GM12878 (cell line): Measurements from ENCODE around the gene SHB. TPM values are rescaled to one million over a fixed set of nuclear protein-coding genes. Genes with fewer than 3 reads are reported as not detected.
A peak's percentile ranks its signal among the peaks of the same experiment; 100 is the strongest.

Experiments
- ATF7 ChIP-seq: fragments of 450-650 bp; IDR thresholded peaks from 2 replicates; pipeline ENCODE4 v1.6.1; 2016; ENCODE audit warnings: low read depth, mild to moderate bottlenecking
- BCL11A ChIP-seq: IDR thresholded peaks from 2 replicates; pipeline ENCODE4 v1.6.1; 2011; ENCODE audit warnings: low read depth, low read length
- BHLHE40 ChIP-seq, 2 experiments: fragments of 450-650 bp in 1 of 2; IDR thresholded peaks; 2 replicates each; pipeline ENCODE4 v1.6.1; 2011 to 2017; ENCODE audit warnings: low read depth in 2 of 2, borderline replicate concordance in 1 of 2, improper control_type of control experiment in 1 of 2, low read length in 1 of 2, mild to moderate bottlenecking in 1 of 2
- BMI1 ChIP-seq: fragments of 450-650 bp; IDR thresholded peaks from 2 replicates; pipeline ENCODE4 v1.6.1; 2016; ENCODE audit warnings: mild to moderate bottlenecking, moderate library complexity, borderline replicate concordance
- CHD1 ChIP-seq: IDR thresholded peaks from 2 replicates; pipeline ENCODE4 v1.6.1; 2012; ENCODE audit warnings: low read depth, low read length, improper control_type of control experiment
- HDAC2 ChIP-seq: fragments of 200-600 bp; sonication (generic); IDR thresholded peaks from 2 replicates; pipeline ENCODE4 v1.6.1; 2017
- JUND ChIP-seq: IDR thresholded peaks from 2 replicates; pipeline ENCODE4 v1.6.1; 2012; ENCODE audit warnings: low read depth, mild to moderate bottlenecking, low read length, improper control_type of control experiment, moderate library complexity
- MEF2A ChIP-seq: IDR thresholded peaks from 2 replicates; pipeline ENCODE4 v1.6.1; 2011; ENCODE audit warnings: low read depth, mild to moderate bottlenecking, low read length, moderate library complexity; ENCODE audit not compliant: insufficient read depth
- MEF2B ChIP-seq: fragments of 450-650 bp; IDR thresholded peaks from 2 replicates; pipeline ENCODE4 v1.6.1; 2018; ENCODE audit warnings: mild to moderate bottlenecking, moderate library complexity; ENCODE audit not compliant: partially characterized antibody, poor library complexity, severe bottlenecking
- MXI1 ChIP-seq: fragments of 150-350 bp; IDR thresholded peaks from 2 replicates; pipeline ENCODE4 v1.6.1; 2011; ENCODE audit warnings: low read depth, mild to moderate bottlenecking, inconsistent platforms, low read length, improper control_type of control experiment
- MYB ChIP-seq: fragments of 150-350 bp; IDR thresholded peaks from 2 replicates; pipeline ENCODE4 v1.6.1; 2014; ENCODE audit warnings: mild to moderate bottlenecking, low read depth, low read length, borderline replicate concordance
- POLR2AphosphoS5 ChIP-seq: IDR thresholded peaks from 2 replicates; pipeline ENCODE4 v1.6.1; 2011; ENCODE audit warnings: mild to moderate bottlenecking, low read length, inconsistent platforms
- SP1 ChIP-seq: IDR thresholded peaks from one replicate; pipeline ENCODE4 v1.6.1; 2011; ENCODE audit warnings: low read depth, low read length
- SPI1 ChIP-seq: IDR thresholded peaks from 2 replicates; pipeline ENCODE4 v1.6.1; 2011; ENCODE audit warnings: low read depth, mild to moderate bottlenecking, low read length, moderate library complexity, borderline replicate concordance; ENCODE audit not compliant: insufficient read depth
- SREBF2 ChIP-seq: IDR thresholded peaks from 2 replicates; pipeline ENCODE4 v1.6.1; 2012; ENCODE audit warnings: mild to moderate bottlenecking, low read length
- ZBED1 ChIP-seq: IDR thresholded peaks from 2 replicates; pipeline ENCODE4 v1.6.1; 2016; ENCODE audit warnings: borderline replicate concordance
- ZZZ3 ChIP-seq: IDR thresholded peaks from 2 replicates; pipeline ENCODE4 v1.6.1; 2011; ENCODE audit warnings: low read depth; ENCODE audit not compliant: control insufficient read depth, insufficient read length
- polyA plus RNA-seq, 11 experiments: library from polyadenylated mRNA; depleted of rRNA in 4 of 11; unstranded in 6 of 11; stranded (reverse) in 5 of 11; fragments of >200 nt; fragmentation: Nextera tagmentation in 4 of 11; fragmentation: Illumina TruSeq in 1 of 11; extraction: Ambion mirVana in 4 of 11; extraction: Trizol in 1 of 11; gene quantifications; 1 replicate in 1 of 11; 2 replicates in 10 of 11; pipeline versions ENCODE4 v1.2.1 to v1.2.3, GENCODE V29; 2011 to 2016; ENCODE audit warnings: inconsistent platforms in 2 of 11, missing spikeins in 2 of 11, low read depth in 1 of 11
- total RNA-seq, 4 experiments: library from RNA; depleted of rRNA in 3 of 4; stranded (reverse); fragments of >200 nt in 3 of 4; fragmentation: Illumina TruSeq in 1 of 4; extraction: Trizol in 1 of 4; gene quantifications; 2 replicates each; pipeline versions ENCODE4 v1.2.1 to v1.2.3, GENCODE V29; 2013 to 2021
- TF ChIP-seq, protein P1 (sequence below): fragments of 450-650 bp; IDR thresholded peaks from 2 replicates; pipeline ENCODE4 v1.6.1; 2016; ENCODE audit warnings: mild to moderate bottlenecking
- TF ChIP-seq, protein P2 (sequence below), 3 experiments: IDR thresholded peaks in 2 of 3; conservative IDR thresholded peaks in 1 of 3; 2 replicates each; pipeline ENCODE4 v1.5.1; 2011; ENCODE audit warnings: low read depth in 3 of 3, low read length in 3 of 3, mild to moderate bottlenecking in 3 of 3, control low read depth in 2 of 3, moderate library complexity in 2 of 3, inconsistent platforms in 1 of 3, mixed read lengths in 1 of 3; ENCODE audit not compliant: control insufficient read depth in 2 of 3, insufficient read depth in 1 of 3; ENCODE audit errors: extremely low read depth in 1 of 3
- TF ChIP-seq, protein P3 (sequence below): fragments of 450-650 bp; IDR thresholded peaks from 2 replicates; pipeline ENCODE4 v1.6.1; 2017; ENCODE audit warnings: mild to moderate bottlenecking, moderate library complexity
- TF ChIP-seq, protein P4 (sequence below): fragments of 450-650 bp; IDR thresholded peaks from 2 replicates; pipeline ENCODE4 v1.6.1; 2016; ENCODE audit warnings: mild to moderate bottlenecking, moderate library complexity, borderline replicate concordance

The SHB gene
- total and polyA plus RNA-seq, 10 of the 15 experiments (the other 5 are each of a cell fraction or from before 2014, with no cell fraction given): 0.29 to 6.2 (median 1.3) TPM

DNA sequence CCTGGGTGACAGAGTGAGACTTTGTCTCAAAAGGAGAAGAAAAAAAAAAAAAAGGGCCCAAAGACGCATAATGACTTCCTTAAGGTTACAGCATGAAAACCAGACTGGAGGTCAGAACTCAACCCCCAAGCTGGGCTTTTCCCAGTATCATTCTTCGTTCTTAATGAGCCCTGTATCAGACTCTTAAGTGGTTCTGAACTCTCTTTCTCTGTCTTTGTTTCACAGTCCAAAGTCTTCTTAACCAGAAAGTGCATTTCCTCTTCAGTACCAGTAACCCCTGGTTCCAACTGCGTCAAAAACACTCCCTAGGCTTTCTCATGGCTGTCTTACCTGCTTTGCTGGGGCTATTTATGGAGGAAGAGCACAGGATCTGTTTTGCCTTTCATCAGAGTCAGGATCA lies 38.4 kb upstream of the SHB start (continued):
- TF ChIP-seq, protein P1, sequence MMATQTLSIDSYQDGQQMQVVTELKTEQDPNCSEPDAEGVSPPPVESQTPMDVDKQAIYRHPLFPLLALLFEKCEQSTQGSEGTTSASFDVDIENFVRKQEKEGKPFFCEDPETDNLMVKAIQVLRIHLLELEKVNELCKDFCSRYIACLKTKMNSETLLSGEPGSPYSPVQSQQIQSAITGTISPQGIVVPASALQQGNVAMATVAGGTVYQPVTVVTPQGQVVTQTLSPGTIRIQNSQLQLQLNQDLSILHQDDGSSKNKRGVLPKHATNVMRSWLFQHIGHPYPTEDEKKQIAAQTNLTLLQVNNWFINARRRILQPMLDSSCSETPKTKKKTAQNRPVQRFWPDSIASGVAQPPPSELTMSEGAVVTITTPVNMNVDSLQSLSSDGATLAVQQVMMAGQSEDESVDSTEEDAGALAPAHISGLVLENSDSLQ: no peak
- TF ChIP-seq BHLHE40 (IDR thresholded peaks at IDR 0.05; ENCODE audit: borderline replicate concordance in 1 of 2, low read depth in 2 of 2, low read length in 1 of 2) (no peak), MXI1 (no peak), BMI1 (no peak), ATF7 (peak; percentile 68), POLR2AphosphoS5 (no peak), MYB (no peak), CHD1 (no peak), MEF2B (no peak), SPI1 (peak; percentile 36; the same call in 1 of the 2 replicates), JUND (no peak), HDAC2 (no peak), ZZZ3 (no peak), SP1 (no peak), SREBF2 (no peak), BCL11A (no peak), MEF2A (no peak), ZBED1 (no peak)
- TF ChIP-seq, protein P2, sequence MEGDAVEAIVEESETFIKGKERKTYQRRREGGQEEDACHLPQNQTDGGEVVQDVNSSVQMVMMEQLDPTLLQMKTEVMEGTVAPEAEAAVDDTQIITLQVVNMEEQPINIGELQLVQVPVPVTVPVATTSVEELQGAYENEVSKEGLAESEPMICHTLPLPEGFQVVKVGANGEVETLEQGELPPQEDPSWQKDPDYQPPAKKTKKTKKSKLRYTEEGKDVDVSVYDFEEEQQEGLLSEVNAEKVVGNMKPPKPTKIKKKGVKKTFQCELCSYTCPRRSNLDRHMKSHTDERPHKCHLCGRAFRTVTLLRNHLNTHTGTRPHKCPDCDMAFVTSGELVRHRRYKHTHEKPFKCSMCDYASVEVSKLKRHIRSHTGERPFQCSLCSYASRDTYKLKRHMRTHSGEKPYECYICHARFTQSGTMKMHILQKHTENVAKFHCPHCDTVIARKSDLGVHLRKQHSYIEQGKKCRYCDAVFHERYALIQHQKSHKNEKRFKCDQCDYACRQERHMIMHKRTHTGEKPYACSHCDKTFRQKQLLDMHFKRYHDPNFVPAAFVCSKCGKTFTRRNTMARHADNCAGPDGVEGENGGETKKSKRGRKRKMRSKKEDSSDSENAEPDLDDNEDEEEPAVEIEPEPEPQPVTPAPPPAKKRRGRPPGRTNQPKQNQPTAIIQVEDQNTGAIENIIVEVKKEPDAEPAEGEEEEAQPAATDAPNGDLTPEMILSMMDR (IDR thresholded peaks at IDR 0.05 in 2 of 3, conservative IDR thresholded peaks at IDR 0.05 in 1 of 3; ENCODE audit: control insufficient read depth in 2 of 3, extremely low read depth in 1 of 3, insufficient read depth in 1 of 3, low read depth in 3 of 3, low read length in 3 of 3): no peak
- TF ChIP-seq, protein P3, sequence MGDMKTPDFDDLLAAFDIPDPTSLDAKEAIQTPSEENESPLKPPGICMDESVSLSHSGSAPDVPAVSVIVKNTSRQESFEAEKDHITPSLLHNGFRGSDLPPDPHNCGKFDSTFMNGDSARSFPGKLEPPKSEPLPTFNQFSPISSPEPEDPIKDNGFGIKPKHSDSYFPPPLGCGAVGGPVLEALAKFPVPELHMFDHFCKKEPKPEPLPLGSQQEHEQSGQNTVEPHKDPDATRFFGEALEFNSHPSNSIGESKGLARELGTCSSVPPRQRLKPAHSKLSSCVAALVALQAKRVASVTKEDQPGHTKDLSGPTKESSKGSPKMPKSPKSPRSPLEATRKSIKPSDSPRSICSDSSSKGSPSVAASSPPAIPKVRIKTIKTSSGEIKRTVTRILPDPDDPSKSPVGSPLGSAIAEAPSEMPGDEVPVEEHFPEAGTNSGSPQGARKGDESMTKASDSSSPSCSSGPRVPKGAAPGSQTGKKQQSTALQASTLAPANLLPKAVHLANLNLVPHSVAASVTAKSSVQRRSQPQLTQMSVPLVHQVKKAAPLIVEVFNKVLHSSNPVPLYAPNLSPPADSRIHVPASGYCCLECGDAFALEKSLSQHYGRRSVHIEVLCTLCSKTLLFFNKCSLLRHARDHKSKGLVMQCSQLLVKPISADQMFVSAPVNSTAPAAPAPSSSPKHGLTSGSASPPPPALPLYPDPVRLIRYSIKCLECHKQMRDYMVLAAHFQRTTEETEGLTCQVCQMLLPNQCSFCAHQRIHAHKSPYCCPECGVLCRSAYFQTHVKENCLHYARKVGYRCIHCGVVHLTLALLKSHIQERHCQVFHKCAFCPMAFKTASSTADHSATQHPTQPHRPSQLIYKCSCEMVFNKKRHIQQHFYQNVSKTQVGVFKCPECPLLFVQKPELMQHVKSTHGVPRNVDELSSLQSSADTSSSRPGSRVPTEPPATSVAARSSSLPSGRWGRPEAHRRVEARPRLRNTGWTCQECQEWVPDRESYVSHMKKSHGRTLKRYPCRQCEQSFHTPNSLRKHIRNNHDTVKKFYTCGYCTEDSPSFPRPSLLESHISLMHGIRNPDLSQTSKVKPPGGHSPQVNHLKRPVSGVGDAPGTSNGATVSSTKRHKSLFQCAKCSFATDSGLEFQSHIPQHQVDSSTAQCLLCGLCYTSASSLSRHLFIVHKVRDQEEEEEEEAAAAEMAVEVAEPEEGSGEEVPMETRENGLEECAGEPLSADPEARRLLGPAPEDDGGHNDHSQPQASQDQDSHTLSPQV: no peak
- TF ChIP-seq, protein P4, sequence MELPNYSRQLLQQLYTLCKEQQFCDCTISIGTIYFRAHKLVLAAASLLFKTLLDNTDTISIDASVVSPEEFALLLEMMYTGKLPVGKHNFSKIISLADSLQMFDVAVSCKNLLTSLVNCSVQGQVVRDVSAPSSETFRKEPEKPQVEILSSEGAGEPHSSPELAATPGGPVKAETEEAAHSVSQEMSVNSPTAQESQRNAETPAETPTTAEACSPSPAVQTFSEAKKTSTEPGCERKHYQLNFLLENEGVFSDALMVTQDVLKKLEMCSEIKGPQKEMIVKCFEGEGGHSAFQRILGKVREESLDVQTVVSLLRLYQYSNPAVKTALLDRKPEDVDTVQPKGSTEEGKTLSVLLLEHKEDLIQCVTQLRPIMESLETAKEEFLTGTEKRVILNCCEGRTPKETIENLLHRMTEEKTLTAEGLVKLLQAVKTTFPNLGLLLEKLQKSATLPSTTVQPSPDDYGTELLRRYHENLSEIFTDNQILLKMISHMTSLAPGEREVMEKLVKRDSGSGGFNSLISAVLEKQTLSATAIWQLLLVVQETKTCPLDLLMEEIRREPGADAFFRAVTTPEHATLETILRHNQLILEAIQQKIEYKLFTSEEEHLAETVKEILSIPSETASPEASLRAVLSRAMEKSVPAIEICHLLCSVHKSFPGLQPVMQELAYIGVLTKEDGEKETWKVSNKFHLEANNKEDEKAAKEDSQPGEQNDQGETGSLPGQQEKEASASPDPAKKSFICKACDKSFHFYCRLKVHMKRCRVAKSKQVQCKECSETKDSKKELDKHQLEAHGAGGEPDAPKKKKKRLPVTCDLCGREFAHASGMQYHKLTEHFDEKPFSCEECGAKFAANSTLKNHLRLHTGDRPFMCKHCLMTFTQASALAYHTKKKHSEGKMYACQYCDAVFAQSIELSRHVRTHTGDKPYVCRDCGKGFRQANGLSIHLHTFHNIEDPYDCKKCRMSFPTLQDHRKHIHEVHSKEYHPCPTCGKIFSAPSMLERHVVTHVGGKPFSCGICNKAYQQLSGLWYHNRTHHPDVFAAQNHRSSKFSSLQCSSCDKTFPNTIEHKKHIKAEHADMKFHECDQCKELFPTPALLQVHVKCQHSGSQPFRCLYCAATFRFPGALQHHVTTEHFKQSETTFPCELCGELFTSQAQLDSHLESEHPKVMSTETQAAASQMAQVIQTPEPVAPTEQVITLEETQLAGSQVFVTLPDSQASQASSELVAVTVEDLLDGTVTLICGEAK: no peak
